ENCODE results near the gene NPC1L1. TPM values are rescaled to one million over a fixed set of nuclear protein-coding genes. Genes with fewer than 3 reads are reported as not detected.

Gene NPC1L1
- total RNA-seq, 1 experiment from 2014 or later = 0.15 TPM

- intact Hi-C loops (cut with micrococcal nuclease) = no loop called here
- Histone ChIP-seq H3K27me3 (ENCODE audit: insufficient read depth, low read length) (no peaks in the 10 kb centered on the region), H3K4me1 (ENCODE audit: control insufficient read depth in 1 of 2, insufficient read depth in 2 of 2, low read length in 2 of 2) (peaks cover 0 to 14% of the 10 kb centered on the region in 2 experiments; a peak in 2 of 4 replicates), H3K79me2 (ENCODE audit: insufficient read depth, low read length) (peaks cover 93% of the 10 kb centered on the region), H3K27ac (ENCODE audit: low read depth, low read length) (no peak overlapping the region), H2AFZ (ENCODE audit: low read depth, low read length, poor library complexity, severe bottlenecking) (no peak overlapping the region), H3K9ac (ENCODE audit: low read length) (no peak overlapping the region), H3K4me3 (replicated peaks in 1 of 2; ENCODE audit: low read depth in 1 of 2, low read length in 2 of 2) (no peak overlapping the region), H4K20me1 (ENCODE audit: insufficient read depth) (peaks cover 4% of the 10 kb centered on the region), H3K4me2 (ENCODE audit: low read length) (no peak overlapping the region), H3K9me2 (ENCODE audit: insufficient read depth) (no peaks in the 10 kb centered on the region), H3K9me3 (ENCODE audit: control insufficient read depth in 1 of 2, insufficient read depth in 1 of 2, low read depth in 1 of 2, low read length in 2 of 2) (no peaks in the 10 kb centered on the region), H3K36me3 (ENCODE audit: control insufficient read depth in 1 of 2, insufficient read depth in 2 of 2, low read length in 2 of 2) (peaks cover 18 to 22% of the 10 kb centered on the region in 2 experiments; a peak in 3 of 4 replicates)
- ChIA-PET CTCF (no interaction called here), RAD21 (ENCODE audit: low non-redundant PET in 1 of 2, low total read pairs in 2 of 2, uncharacterized antibody in 2 of 2, unreplicated experiment in 2 of 2) (no interaction called here), POLR2A (no interaction called here)
- no peak for ATAC-seq
- DNase-seq (ENCODE audit: low read depth, low spot score) = no peak
- BruUV-seq (replicated peaks) = no TSS peak
- TF ChIP-seq ZFX (IDR thresholded peaks at IDR 0.05) (no peak), SP1 (IDR thresholded peaks at IDR 0.05; ENCODE audit: low read depth) (no peak)
- TF ChIP-seq, protein P1, sequence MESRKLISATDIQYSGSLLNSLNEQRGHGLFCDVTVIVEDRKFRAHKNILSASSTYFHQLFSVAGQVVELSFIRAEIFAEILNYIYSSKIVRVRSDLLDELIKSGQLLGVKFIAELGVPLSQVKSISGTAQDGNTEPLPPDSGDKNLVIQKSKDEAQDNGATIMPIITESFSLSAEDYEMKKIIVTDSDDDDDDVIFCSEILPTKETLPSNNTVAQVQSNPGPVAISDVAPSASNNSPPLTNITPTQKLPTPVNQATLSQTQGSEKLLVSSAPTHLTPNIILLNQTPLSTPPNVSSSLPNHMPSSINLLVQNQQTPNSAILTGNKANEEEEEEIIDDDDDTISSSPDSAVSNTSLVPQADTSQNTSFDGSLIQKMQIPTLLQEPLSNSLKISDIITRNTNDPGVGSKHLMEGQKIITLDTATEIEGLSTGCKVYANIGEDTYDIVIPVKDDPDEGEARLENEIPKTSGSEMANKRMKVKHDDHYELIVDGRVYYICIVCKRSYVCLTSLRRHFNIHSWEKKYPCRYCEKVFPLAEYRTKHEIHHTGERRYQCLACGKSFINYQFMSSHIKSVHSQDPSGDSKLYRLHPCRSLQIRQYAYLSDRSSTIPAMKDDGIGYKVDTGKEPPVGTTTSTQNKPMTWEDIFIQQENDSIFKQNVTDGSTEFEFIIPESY (IDR thresholded peaks at IDR 0.05; ENCODE audit: extremely low read depth, insufficient replicate concordance, low read length) = no peak
Measured at GRCh38 chr7:44471436-44471835, 69.7 kb downstream of the NPC1L1 start.

DNA sequence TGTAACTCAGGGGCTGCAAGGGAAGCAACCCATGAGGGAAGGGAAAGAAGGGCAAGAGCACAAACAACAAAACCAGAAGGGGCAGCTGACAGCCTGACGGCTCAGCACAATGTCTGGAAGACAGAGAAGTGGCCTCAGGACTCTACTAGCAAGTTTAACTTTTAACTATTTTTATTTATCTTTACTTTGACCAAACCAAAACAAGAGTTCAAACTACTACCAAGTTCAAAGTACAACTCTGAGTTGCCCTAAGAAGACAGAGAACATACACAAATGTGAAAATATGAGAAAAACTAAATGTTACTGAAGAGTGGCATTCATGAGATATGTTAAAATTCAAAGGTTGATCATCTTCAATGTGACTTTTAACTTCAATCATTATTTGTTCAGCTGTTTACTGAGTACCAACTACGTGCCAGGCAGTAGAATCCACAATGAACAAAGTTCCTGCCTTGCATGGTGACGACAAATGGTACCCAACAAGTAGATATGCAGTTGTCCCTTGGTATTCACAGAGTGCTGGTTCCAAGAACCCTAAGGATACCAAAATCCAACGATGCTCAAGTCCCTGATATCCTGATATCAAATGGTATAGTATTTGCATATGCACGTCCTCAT, 70.4 kb downstream of the NPC1L1 start:
- Histone ChIP-seq H3K36me3 (ENCODE audit: control insufficient read depth in 1 of 2, insufficient read depth in 2 of 2, low read length in 2 of 2) (peaks cover 12 to 16% of the 10 kb centered on the region in 2 experiments; a peak in 2 of 4 replicates), H3K79me2 (ENCODE audit: insufficient read depth, low read length) (peaks cover 93% of the 10 kb centered on the region), H4K20me1 (ENCODE audit: insufficient read depth) (peaks cover 4% of the 10 kb centered on the region), H3K4me3 (replicated peaks in 1 of 2; ENCODE audit: low read depth in 1 of 2, low read length in 2 of 2) (no peak overlapping the region), H3K4me2 (ENCODE audit: low read length) (no peak overlapping the region), H2AFZ (ENCODE audit: low read depth, low read length, poor library complexity, severe bottlenecking) (no peak overlapping the region), H3K4me1 (ENCODE audit: control insufficient read depth in 1 of 2, insufficient read depth in 2 of 2, low read length in 2 of 2) (peaks cover 0 to 14% of the 10 kb centered on the region in 2 experiments; a peak in 2 of 4 replicates), H3K27ac (ENCODE audit: low read depth, low read length) (no peak overlapping the region), H3K9ac (ENCODE audit: low read length) (no peak overlapping the region), H3K27me3 (ENCODE audit: insufficient read depth, low read length) (no peaks in the 10 kb centered on the region), H3K9me3 (ENCODE audit: control insufficient read depth in 1 of 2, insufficient read depth in 1 of 2, low read depth in 1 of 2, low read length in 2 of 2) (no peaks in the 10 kb centered on the region), H3K9me2 (ENCODE audit: insufficient read depth) (no peaks in the 10 kb centered on the region)
- no peak for DNase-seq (ENCODE audit: low read depth, low spot score)
- ChIA-PET POLR2A (no interaction called here), RAD21 (ENCODE audit: low non-redundant PET in 1 of 2, low total read pairs in 2 of 2, uncharacterized antibody in 2 of 2, unreplicated experiment in 2 of 2) (no interaction called here), CTCF (no interaction called here)
- intact Hi-C loops (cut with micrococcal nuclease) = no loop called here
- no peak for ATAC-seq
- BruUV-seq (replicated peaks) = no TSS peak
- TF ChIP-seq CBX3 (IDR thresholded peaks at IDR 0.05; ENCODE audit: low read depth) (no peak), ATF3 (IDR thresholded peaks at IDR 0.05) (no peak), ELF1 (IDR thresholded peaks at IDR 0.05; ENCODE audit: borderline replicate concordance, low read depth) (no peak), FOSL1 (IDR thresholded peaks at IDR 0.05; ENCODE audit: low read depth) (no peak), POLR2A (IDR thresholded peaks at IDR 0.05; ENCODE audit: borderline replicate concordance, extremely low read depth, insufficient read depth, insufficient read length) (no peak), TCF7L2 (IDR thresholded peaks at IDR 0.05; ENCODE audit: borderline replicate concordance, extremely low read depth, insufficient read depth, insufficient read length) (no peak), REST (IDR thresholded peaks at IDR 0.05; ENCODE audit: low read depth) (no peak), SP1 (IDR thresholded peaks at IDR 0.05; ENCODE audit: low read depth) (no peak), POLR2AphosphoS5 (IDR thresholded peaks at IDR 0.05; ENCODE audit: low read depth, low read length) (no peak)
- TF ChIP-seq, protein P1 (IDR thresholded peaks at IDR 0.05; ENCODE audit: extremely low read depth, insufficient replicate concordance, low read length) = no peak

Data from HCT116 (cell line).